ENCODE measurements around the gene NECTIN4. TPM values are rescaled to one million over a fixed set of nuclear protein-coding genes. Genes with fewer than 3 reads are reported as not detected.

NECTIN4 gene
- total and polyA plus RNA-seq, 2 of the 13 experiments (the other 11 are each of a cell fraction or from before 2014, with no cell fraction given): 5.9 to 12.4 TPM

DNA sequence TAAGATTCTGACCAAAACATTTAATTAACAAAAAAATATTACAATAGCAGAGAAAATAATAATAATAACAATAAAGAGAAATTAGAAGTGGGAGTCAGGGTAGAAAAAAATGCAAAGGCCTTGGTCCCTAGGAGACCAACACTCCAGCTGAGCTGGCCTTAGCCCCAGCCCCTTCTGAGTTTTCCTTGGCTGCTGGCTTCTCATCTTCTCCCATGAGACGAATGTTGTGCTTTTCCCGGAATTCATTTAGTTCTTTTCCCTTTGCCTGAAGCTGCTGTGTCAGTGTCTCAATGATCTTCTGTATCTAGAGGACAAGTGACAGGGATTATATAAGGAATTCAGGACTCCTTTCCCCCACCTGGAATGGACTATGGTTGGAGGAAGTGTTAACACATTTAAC is 11.2 kb upstream of the NECTIN4 start:
- Histone ChIP-seq H3K27me3 (ENCODE audit: control insufficient read depth in 1 of 2, insufficient read depth in 2 of 2, low read length in 2 of 2) (no peaks in the 10 kb centered on the region), H4K20me1 (ENCODE audit: insufficient read depth, low read length) (no peaks in the 10 kb centered on the region), H3K9ac (ENCODE audit: insufficient read depth, low read depth, low read length) (no peak overlapping the region), H3K4me3 (replicated peaks in 1 of 3; ENCODE audit: insufficient read depth in 1 of 3, low read depth in 2 of 3, low read length in 3 of 3) (no peak overlapping the region), H3K9me3 (ENCODE audit: low read length) (no peaks in the 10 kb centered on the region), H3K4me1 (ENCODE audit: insufficient read depth, low read length) (peaks cover 13% of the 10 kb centered on the region), H2AFZ (ENCODE audit: low read length) (no peak overlapping the region), H3K27ac (ENCODE audit: extremely low read length, insufficient read depth, low read length) (no peak overlapping the region), H3K79me2 (ENCODE audit: insufficient read depth, low read length) (peaks cover 11% of the 10 kb centered on the region), H3K36me3 (replicated peaks in 1 of 2; ENCODE audit: control insufficient read depth in 1 of 2, insufficient read depth in 2 of 2, low read length in 2 of 2) (peaks cover 6 to 23% of the 10 kb centered on the region in 2 experiments), H3K4me2 (ENCODE audit: low read depth, low read length) (no peak overlapping the region)
- ATAC-seq: no peak
- no peak for DNase-seq (ENCODE audit: low spot score)
- BruUV-seq (replicated peaks): no TSS peak
- ChIA-PET CTCF (ENCODE audit: low intra/inter-chr PET ratio, low total read pairs) (no interaction called here), POLR2A (interaction anchor here (1.2 kb wide), 2 partner anchors 17 to 32 kb away, joined by 3 read pairs; partner anchors contain the start of genes DEDD, NIT1 and PFDN2)
- WGBS (ENCODE audit: low lambda C conversion rate): 96% methylated on average over 2 of the region's 2 CpGs
- no peak for TF ChIP-seq NFE2L2 (IDR thresholded peaks at IDR 0.05; ENCODE audit: low read length)
- TF ChIP-seq NFYC (CRISPR knock-in tag; IDR thresholded peaks at IDR 0.05): no peak
- TF ChIP-seq MEIS2 (CRISPR knock-in tag; IDR thresholded peaks at IDR 0.05): no peak
- TF ChIP-seq MATR3 (CRISPR knock-in tag; IDR thresholded peaks at IDR 0.05): no peak
- TF ChIP-seq, protein P1, sequence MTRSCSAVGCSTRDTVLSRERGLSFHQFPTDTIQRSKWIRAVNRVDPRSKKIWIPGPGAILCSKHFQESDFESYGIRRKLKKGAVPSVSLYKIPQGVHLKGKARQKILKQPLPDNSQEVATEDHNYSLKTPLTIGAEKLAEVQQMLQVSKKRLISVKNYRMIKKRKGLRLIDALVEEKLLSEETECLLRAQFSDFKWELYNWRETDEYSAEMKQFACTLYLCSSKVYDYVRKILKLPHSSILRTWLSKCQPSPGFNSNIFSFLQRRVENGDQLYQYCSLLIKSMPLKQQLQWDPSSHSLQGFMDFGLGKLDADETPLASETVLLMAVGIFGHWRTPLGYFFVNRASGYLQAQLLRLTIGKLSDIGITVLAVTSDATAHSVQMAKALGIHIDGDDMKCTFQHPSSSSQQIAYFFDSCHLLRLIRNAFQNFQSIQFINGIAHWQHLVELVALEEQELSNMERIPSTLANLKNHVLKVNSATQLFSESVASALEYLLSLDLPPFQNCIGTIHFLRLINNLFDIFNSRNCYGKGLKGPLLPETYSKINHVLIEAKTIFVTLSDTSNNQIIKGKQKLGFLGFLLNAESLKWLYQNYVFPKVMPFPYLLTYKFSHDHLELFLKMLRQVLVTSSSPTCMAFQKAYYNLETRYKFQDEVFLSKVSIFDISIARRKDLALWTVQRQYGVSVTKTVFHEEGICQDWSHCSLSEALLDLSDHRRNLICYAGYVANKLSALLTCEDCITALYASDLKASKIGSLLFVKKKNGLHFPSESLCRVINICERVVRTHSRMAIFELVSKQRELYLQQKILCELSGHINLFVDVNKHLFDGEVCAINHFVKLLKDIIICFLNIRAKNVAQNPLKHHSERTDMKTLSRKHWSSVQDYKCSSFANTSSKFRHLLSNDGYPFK (CRISPR knock-in tag; IDR thresholded peaks at IDR 0.05; ENCODE audit: borderline replicate concordance): no peak
- no peak for TF ChIP-seq ZFP41 (CRISPR knock-in tag; IDR thresholded peaks at IDR 0.05; ENCODE audit: borderline replicate concordance)
- no peak for TF ChIP-seq RAD21 (CRISPR knock-in tag; IDR thresholded peaks at IDR 0.05)
- TF ChIP-seq ETV5 (CRISPR knock-in tag; IDR thresholded peaks at IDR 0.05; ENCODE audit: borderline replicate concordance): no peak
- no peak for TF ChIP-seq FOXA3 (CRISPR knock-in tag; IDR thresholded peaks at IDR 0.05)
- in situ Hi-C loops (cut with HindIII; ENCODE audit: extremely low pct_ligation_motif_present, low pct_unique_long_range_greater_than_20kb) (loop anchor here (5.0 kb wide), 1 partner anchor 48 kb away; no protein-coding TSS in a partner anchor), intact Hi-C loops (cut with micrococcal nuclease; ENCODE audit: unreplicated experiment) (no loop called here)
- FAIRE-seq: no peak

Measured in HepG2 (cell line).